NB4 (cell line): ENCODE data around the gene AFAP1L1.

Experiments used
- MYC ChIP-seq: IDR thresholded peaks from 2 replicates; pipeline ENCODE4 v1.6.1; 2011; ENCODE audit warnings: low read depth, low read length
- TF ChIP-seq, protein P1 (sequence below): IDR thresholded peaks from one replicate; pipeline ENCODE4 v1.5.1; 2012; ENCODE audit warnings: low read depth, low read length

DNA sequence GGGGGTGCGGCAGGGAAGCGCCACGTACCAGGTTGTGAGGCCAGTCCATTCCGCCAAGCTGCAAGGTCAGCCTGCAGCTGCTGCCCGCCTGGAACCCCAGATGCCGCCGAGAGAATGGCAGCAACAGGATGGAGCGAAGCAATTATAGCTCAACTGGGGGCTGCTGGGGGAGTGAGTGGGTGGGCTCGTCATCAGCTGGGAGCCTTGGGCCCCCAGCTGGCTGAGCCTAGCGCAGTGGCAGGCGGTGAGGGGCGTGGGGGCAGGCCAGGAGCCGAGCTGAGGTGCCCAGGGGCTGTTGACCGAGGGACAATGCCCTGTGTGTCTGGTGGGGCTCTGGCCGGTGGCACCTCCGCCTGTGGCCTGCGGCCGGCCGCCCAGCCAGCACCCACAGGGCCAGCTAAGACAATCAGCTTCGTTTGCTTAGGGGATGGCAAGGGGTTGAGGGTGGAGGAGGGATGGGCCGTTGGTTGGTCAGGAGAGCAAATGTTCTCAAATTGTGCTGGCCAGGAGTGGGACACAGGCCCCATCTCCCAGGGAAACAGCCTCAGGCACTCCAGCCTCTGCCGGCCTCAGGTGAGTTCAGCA lies 107.6 kb downstream of the AFAP1L1 start, which contains the start of gene IL17B:
- TF ChIP-seq, protein P1, sequence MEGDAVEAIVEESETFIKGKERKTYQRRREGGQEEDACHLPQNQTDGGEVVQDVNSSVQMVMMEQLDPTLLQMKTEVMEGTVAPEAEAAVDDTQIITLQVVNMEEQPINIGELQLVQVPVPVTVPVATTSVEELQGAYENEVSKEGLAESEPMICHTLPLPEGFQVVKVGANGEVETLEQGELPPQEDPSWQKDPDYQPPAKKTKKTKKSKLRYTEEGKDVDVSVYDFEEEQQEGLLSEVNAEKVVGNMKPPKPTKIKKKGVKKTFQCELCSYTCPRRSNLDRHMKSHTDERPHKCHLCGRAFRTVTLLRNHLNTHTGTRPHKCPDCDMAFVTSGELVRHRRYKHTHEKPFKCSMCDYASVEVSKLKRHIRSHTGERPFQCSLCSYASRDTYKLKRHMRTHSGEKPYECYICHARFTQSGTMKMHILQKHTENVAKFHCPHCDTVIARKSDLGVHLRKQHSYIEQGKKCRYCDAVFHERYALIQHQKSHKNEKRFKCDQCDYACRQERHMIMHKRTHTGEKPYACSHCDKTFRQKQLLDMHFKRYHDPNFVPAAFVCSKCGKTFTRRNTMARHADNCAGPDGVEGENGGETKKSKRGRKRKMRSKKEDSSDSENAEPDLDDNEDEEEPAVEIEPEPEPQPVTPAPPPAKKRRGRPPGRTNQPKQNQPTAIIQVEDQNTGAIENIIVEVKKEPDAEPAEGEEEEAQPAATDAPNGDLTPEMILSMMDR: no peak
- TF ChIP-seq MYC: no peak
